ENCODE data around the gene MAPT. TPM values are rescaled to one million over a fixed set of nuclear protein-coding genes. Genes with fewer than 3 reads are reported as not detected.

Gene MAPT
- total RNA-seq, 4 donors from 2014 or later, result 70.3 to 120 (median 82.8) TPM

GRCh38 chr17:45985447-45985846, 91.1 kb downstream of the MAPT start:
- Histone ChIP-seq H3K27me3 (no peaks in the 10 kb centered on the region), H3K4me3 (no peak overlapping the region), H3K9me3 (no peaks in the 10 kb centered on the region), H3K36me3 (no peaks in the 10 kb centered on the region), H3K4me1 (no peaks in the 10 kb centered on the region), H3K27ac (no peak overlapping the region)
- no peak for ATAC-seq
- in situ Hi-C loops (cut with MboI; ENCODE audit: low sequenced_read_pairs in 4 of 4), result no loop called here
- intact Hi-C loops (cut with DNase I; ENCODE audit: low total_unique reads), result no loop called here
- TF ChIP-seq CTCF (IDR thresholded peaks at IDR 0.05 in 4 of 5, conservative IDR thresholded peaks at IDR 0.05 in 1 of 5) (no peak), POLR2A (IDR thresholded peaks at IDR 0.05) (no peak)
- no peak for DNase-seq

GRCh38 chr17:45986056-45986455, 91.7 kb downstream of the MAPT start:
- no peak for TF ChIP-seq CTCF (IDR thresholded peaks at IDR 0.05 in 4 of 5, conservative IDR thresholded peaks at IDR 0.05 in 1 of 5)
- TF ChIP-seq POLR2A (IDR thresholded peaks at IDR 0.05), result no peak
- ATAC-seq (no peak), DNase-seq (no peak)
- no peaks in the 10 kb centered on the region for H3K27me3 ChIP-seq
- intact Hi-C loops (cut with DNase I; ENCODE audit: low total_unique reads), result no loop called here
- no peaks in the 10 kb centered on the region for H3K4me1 ChIP-seq
- H3K36me3 ChIP-seq, result no peaks in the 10 kb centered on the region
- no peaks in the 10 kb centered on the region for H3K9me3 ChIP-seq
- no peak overlapping the region for H3K27ac ChIP-seq
- H3K4me3 ChIP-seq, result no peak overlapping the region
- in situ Hi-C loops (cut with MboI; ENCODE audit: low sequenced_read_pairs in 4 of 4), result no loop called here

- Histone ChIP-seq H3K4me3 (no peak overlapping the region), H3K36me3 (no peaks in the 10 kb centered on the region), H3K4me1 (no peaks in the 10 kb centered on the region), H3K27ac (no peak overlapping the region), H3K9me3 (no peaks in the 10 kb centered on the region), H3K27me3 (no peaks in the 10 kb centered on the region)
- in situ Hi-C loops (cut with MboI; ENCODE audit: low sequenced_read_pairs in 4 of 4), result no loop called here
- intact Hi-C loops (cut with DNase I; ENCODE audit: low total_unique reads), result no loop called here
- TF ChIP-seq POLR2A (IDR thresholded peaks at IDR 0.05), result no peak
- TF ChIP-seq CTCF (IDR thresholded peaks at IDR 0.05 in 4 of 5, conservative IDR thresholded peaks at IDR 0.05 in 1 of 5), result no peak
- no peak for ATAC-seq
- DNase-seq, result no peak
These were observed 93.4 kb downstream of the MAPT start for GRCh38 chr17:45987706-45988105.

GRCh38 chr17:45989759-45990158, 95.4 kb downstream of the MAPT start:
- in situ Hi-C loops (cut with MboI; ENCODE audit: low sequenced_read_pairs in 4 of 4), result no loop called here
- TF ChIP-seq POLR2A (IDR thresholded peaks at IDR 0.05) (no peak), CTCF (IDR thresholded peaks at IDR 0.05 in 4 of 5, conservative IDR thresholded peaks at IDR 0.05 in 1 of 5) (no peak)
- no peak overlapping the region for H3K27ac ChIP-seq
- no peak overlapping the region for H3K4me3 ChIP-seq
- no peaks in the 10 kb centered on the region for H3K4me1 ChIP-seq
- ATAC-seq (no peak), DNase-seq (no peak)
- H3K27me3 ChIP-seq, result no peaks in the 10 kb centered on the region
- H3K36me3 ChIP-seq, result peaks cover 0 to 13% of the 10 kb centered on the region in 2 donors
- intact Hi-C loops (cut with DNase I; ENCODE audit: low total_unique reads), result no loop called here
- no peaks in the 10 kb centered on the region for H3K9me3 ChIP-seq

GRCh38 chr17:45990886-45991285, 96.5 kb downstream of the MAPT start:
- no peaks in the 10 kb centered on the region for H3K4me1 ChIP-seq
- in situ Hi-C loops (cut with MboI; ENCODE audit: low sequenced_read_pairs in 4 of 4) (no loop called here), intact Hi-C loops (cut with DNase I; ENCODE audit: low total_unique reads) (no loop called here)
- ATAC-seq (no peak), DNase-seq (no peak)
- no peaks in the 10 kb centered on the region for H3K27me3 ChIP-seq
- peaks cover 0 to 13% of the 10 kb centered on the region in 2 donors for H3K36me3 ChIP-seq
- H3K9me3 ChIP-seq, result no peaks in the 10 kb centered on the region
- TF ChIP-seq CTCF (IDR thresholded peaks at IDR 0.05 in 4 of 5, conservative IDR thresholded peaks at IDR 0.05 in 1 of 5) (no peak), POLR2A (IDR thresholded peaks at IDR 0.05) (no peak)
- no peak overlapping the region for H3K27ac ChIP-seq
- H3K4me3 ChIP-seq, result no peak overlapping the region
